DOHH2 (cell line): ENCODE results near the gene PAK2.
A peak's percentile ranks its signal among the peaks of the same experiment; 100 is the strongest.
"Not testable (repeated sequence)": the region's sequence is repeated elsewhere in the genome, so short reads cannot be mapped to it uniquely, and the experiment has no call there.

Source experiments
- H3F3A ChIP-seq: fragments of 200-600 bp; sonication (generic), shearing (Covaris generic); 2 replicates; pipeline ENCODE4 v1.6.0; 2016; ENCODE audit warnings: antibody characterized with exemption, mild to moderate bottlenecking; ENCODE audit not compliant: control insufficient read depth, insufficient read depth
- H3K27ac ChIP-seq: fragments of 200-600 bp; sonication (generic); 2 replicates; pipeline ENCODE4 v1.5.1; 2014; ENCODE audit warnings: low read depth, mild to moderate bottlenecking, low read length, moderate library complexity
- H3K27me3 ChIP-seq: fragments of 200-600 bp; sonication (generic); 2 replicates; pipeline ENCODE4 v1.6.1; 2014; ENCODE audit warnings: mild to moderate bottlenecking, low read length, mixed read lengths; ENCODE audit not compliant: control insufficient read depth
- H3K36me3 ChIP-seq: fragments of 200-600 bp; sonication (generic); 2 replicates; pipeline ENCODE4 v1.6.1; 2014; ENCODE audit warnings: mild to moderate bottlenecking, low read length, moderate library complexity, mixed read lengths; ENCODE audit not compliant: control insufficient read depth
- H3K4me1 ChIP-seq: fragments of 200-600 bp; sonication (generic); 2 replicates; pipeline ENCODE4 v1.6.1; 2014; ENCODE audit warnings: mild to moderate bottlenecking, low read length, mixed read lengths; ENCODE audit not compliant: control insufficient read depth
- H3K4me2 ChIP-seq: fragments of 200-600 bp; sonication (generic); 2 replicates; pipeline ENCODE4 v1.6.0; 2014; ENCODE audit warnings: mild to moderate bottlenecking, low read length, moderate library complexity
- H3K4me3 ChIP-seq: fragments of 200-600 bp; sonication (generic); 2 replicates; pipeline ENCODE4 v1.5.1; 2014; ENCODE audit warnings: mild to moderate bottlenecking, low read length, mixed read lengths
- H3K79me2 ChIP-seq: fragments of 200-600 bp; sonication (generic); 2 replicates; pipeline ENCODE4 v1.6.1; 2014; ENCODE audit warnings: mild to moderate bottlenecking, low read length, mixed read lengths; ENCODE audit not compliant: control insufficient read depth
- H3K9me2 ChIP-seq: fragments of 200-600 bp; sonication (generic); replicated peaks from 2 replicates; pipeline ENCODE4 v1.6.1; 2014; ENCODE audit warnings: mild to moderate bottlenecking, low read length, mixed read lengths; ENCODE audit not compliant: control insufficient read depth
- H3K9me3 ChIP-seq: fragments of 200-600 bp; sonication (generic); 2 replicates; pipeline ENCODE4 v1.6.1; 2014; ENCODE audit warnings: antibody characterized with exemption, low read length, mixed read lengths; ENCODE audit not compliant: control insufficient read depth, insufficient read depth
- H4K20me1 ChIP-seq: fragments of 200-600 bp; sonication (generic); 2 replicates; pipeline ENCODE4 v1.6.0; 2014; ENCODE audit warnings: low read depth, mild to moderate bottlenecking, antibody characterized with exemption, low read length, moderate library complexity; ENCODE audit not compliant: control insufficient read depth, insufficient read depth
- CTCF ChIP-seq: fragments of 200-600 bp; sonication (generic); IDR thresholded peaks from one replicate; pipeline ENCODE4 v1.5.1; 2014; ENCODE audit warnings: antibody characterized with exemption, mild to moderate bottlenecking, low read depth, low read length; ENCODE audit not compliant: poor library complexity, severe bottlenecking
- EZH2phosphoT487 ChIP-seq: fragments of 200-600 bp; sonication (generic); IDR thresholded peaks from 2 replicates; pipeline ENCODE4 v1.6.1; 2017; ENCODE audit warnings: borderline replicate concordance, mild to moderate bottlenecking, antibody characterized with exemption, low read length, moderate library complexity, mixed read lengths

PAK2 gene

DNA sequence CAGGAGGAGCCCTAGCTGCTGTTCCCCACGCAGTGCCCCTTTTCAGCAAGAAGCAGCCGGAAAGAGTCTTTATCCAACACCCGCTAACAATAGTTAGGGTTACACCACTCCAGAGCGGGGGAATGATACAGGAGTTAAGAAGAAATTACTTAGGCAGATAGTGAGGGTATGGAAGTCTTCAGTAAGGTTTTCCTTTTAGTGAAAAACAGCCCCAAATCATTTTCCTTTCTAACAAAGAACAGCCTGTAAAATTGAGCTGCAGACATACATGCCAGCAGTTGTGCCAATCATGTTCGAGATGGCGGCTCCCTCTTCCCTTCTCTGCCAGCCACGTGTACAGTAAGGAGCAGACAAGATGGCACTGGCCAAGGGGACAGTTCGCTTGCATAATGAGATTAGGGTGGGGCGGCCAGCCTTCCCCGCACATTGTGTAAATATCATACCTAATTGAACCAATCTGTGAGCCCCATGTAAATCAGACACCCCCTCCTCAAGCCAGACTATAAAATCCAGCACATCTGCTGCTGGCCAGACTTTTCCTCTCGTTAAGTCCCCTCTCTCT lies 109.6 kb downstream of the PAK2 start:
- Histone ChIP-seq H3F3A (no peaks in the 10 kb centered on the region), H3K4me3 (no peak overlapping the region), H3K9me2 (no peaks in the 10 kb centered on the region), H3K27ac (no peak overlapping the region), H3K4me2 (no peak overlapping the region), H3K79me2 (no peaks in the 10 kb centered on the region), H3K4me1 (no peaks in the 10 kb centered on the region), H4K20me1 (no peaks in the 10 kb centered on the region), H3K36me3 (no peaks in the 10 kb centered on the region), H3K9me3 (no peaks in the 10 kb centered on the region; the same call in 1 of the 2 replicates), H3K27me3 (no peaks in the 10 kb centered on the region)
- no peak for TF ChIP-seq EZH2phosphoT487
- no peak for TF ChIP-seq CTCF

GRCh38 chr3:196863000-196863399 lies 123.3 kb downstream of the PAK2 start:
- not testable (repeated sequence) for H3K4me3 ChIP-seq, H3F3A ChIP-seq, H3K27me3 ChIP-seq, H3K27ac ChIP-seq, H4K20me1 ChIP-seq, H3K9me3 ChIP-seq, H3K9me2 ChIP-seq, H3K36me3 ChIP-seq, H3K4me2 ChIP-seq, H3K79me2 ChIP-seq, H3K4me1 ChIP-seq

GRCh38 chr3:196867155-196867506 lies 127.5 kb downstream of the PAK2 start:
- TF ChIP-seq CTCF: no peak
- no peak for TF ChIP-seq EZH2phosphoT487
- peak overlapping the region; percentile 98 for H3K4me3 ChIP-seq
- H3K27ac ChIP-seq: peak overlapping the region; percentile 14
- H3K4me1 ChIP-seq: peaks cover 20% of the 10 kb centered on the region
- no peaks in the 10 kb centered on the region for H3K27me3 ChIP-seq
- peaks cover 13% of the 10 kb centered on the region for H3K36me3 ChIP-seq
- peak overlapping the region; percentile 93 for H3K4me2 ChIP-seq
- no peaks in the 10 kb centered on the region for H3K9me2 ChIP-seq
- H3F3A ChIP-seq: no peaks in the 10 kb centered on the region
- H3K9me3 ChIP-seq: peaks cover 4% of the 10 kb centered on the region; the same call in 1 of the 2 replicates
- peaks cover 13% of the 10 kb centered on the region for H4K20me1 ChIP-seq
- peaks cover 44% of the 10 kb centered on the region for H3K79me2 ChIP-seq

DNA sequence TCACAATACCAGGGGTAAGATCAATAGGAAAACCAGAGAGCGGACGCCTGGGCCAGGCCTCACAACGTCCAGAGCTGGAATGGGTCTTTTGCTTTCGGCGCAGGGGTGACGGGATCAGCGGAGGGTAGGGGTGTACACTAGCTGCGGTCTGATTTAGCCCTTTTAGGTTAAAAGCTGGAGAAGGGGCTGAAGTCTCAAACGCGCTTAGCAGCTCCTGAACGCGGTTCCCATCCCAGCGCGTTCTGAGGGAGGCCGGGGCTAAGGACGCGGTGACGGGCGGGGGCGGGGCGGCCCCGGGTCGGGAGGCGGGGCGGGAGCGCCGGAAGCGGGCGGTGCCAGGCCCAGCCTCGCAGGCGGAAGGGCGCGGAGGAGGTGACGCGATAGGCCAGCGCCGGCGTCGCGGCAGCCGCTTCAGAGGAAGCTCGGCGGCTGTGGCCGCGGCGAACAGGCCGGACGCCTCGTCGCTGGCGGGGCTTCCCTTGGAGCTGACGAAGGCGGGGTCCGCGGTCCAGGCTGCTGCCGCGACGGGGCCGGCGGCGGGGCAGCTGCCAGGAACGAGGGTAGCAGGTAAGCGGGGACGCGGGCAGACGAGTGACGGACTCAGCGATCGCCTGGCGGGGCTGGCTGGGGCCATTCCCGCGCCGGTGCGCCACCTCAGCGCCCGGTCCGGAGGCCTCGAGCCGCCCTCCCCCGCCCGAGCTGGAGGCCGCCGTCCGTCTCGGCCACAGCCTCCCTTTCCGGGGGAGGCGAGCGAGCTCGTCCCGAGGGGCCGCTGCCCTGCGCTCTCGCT lies 128.0 kb downstream of the PAK2 start, which contains the start of gene SENP5:
SENP5 (plus strand) TSS at position 414 of the 790 bp plus-strand sequence. CDS start 17,262 bp downstream, outside the sequence.
- Histone ChIP-seq H3K27ac (peak within 1 kb of the TSS; percentile 35), H3K4me3 (peak within 1 kb of the TSS; percentile 98), H3K9me2 (no peaks in the 10 kb centered on the region), H3K79me2 (peaks cover 49% of the 10 kb centered on the region), H3K4me1 (peaks cover 20% of the 10 kb centered on the region), H3K27me3 (no peaks in the 10 kb centered on the region), H4K20me1 (peaks cover 17% of the 10 kb centered on the region), H3K36me3 (peaks cover 13% of the 10 kb centered on the region), H3K9me3 (peaks cover 4% of the 10 kb centered on the region; the same call in 1 of the 2 replicates), H3K4me2 (peak within 1 kb of the TSS; percentile 93), H3F3A (no peaks in the 10 kb centered on the region)
- TF ChIP-seq CTCF: no peak
- TF ChIP-seq EZH2phosphoT487: no peak
